Body of pancreas (tissue), 4 donors: ENCODE measurements around the gene PTPRJ. TPM values are rescaled to one million over a fixed set of nuclear protein-coding genes. Genes with fewer than 3 reads are reported as not detected.

Experiments
- ATAC-seq: fragments of 150-250 bp; one replicate; pipeline ENCODE4 v1.9.1; 2016
- DNase-seq, 4 donors: peaks; one replicate each; pipeline ENCODE4 v3.0.0-alpha.2; 2019
- H3K27ac ChIP-seq, 4 donors: fragments of 200-600 bp; sonication (generic); 1 replicate in 3 of 4; 2 replicates in 1 of 4; pipeline versions ENCODE4 v1.5.1 to v1.6.1; 2016 to 2019; ENCODE audit warnings: mild to moderate bottlenecking in 1 of 4, mixed read lengths in 1 of 4, moderate library complexity in 1 of 4
- H3K27me3 ChIP-seq, 2 donors: fragments of 200-600 bp; sonication (generic); one replicate each; pipeline ENCODE4 v1.6.0; 2016; ENCODE audit warnings: mild to moderate bottlenecking in 1 of 2
- H3K36me3 ChIP-seq, 2 donors: fragments of 200-600 bp; sonication (generic); replicated peaks in 1 of 2; 2 replicates each; pipeline ENCODE4 v1.5.1; 2016; ENCODE audit warnings: low read depth in 2 of 2; ENCODE audit not compliant: insufficient read depth in 1 of 2
- H3K4me1 ChIP-seq: fragments of 200-600 bp; sonication (generic); one replicate; pipeline ENCODE4 v1.6.0; 2016
- H3K4me3 ChIP-seq, 2 donors: fragments of 200-600 bp; sonication (generic); 1 replicate in 1 of 2; 2 replicates in 1 of 2; pipeline ENCODE4 v1.5.1; 2016 to 2019
- H3K9me3 ChIP-seq, 3 donors: fragments of 200-600 bp; sonication (generic); 1 replicate in 2 of 3; 2 replicates in 1 of 3; pipeline ENCODE4 v1.5.1; 2016
- CTCF ChIP-seq, 7 experiments: fragments of 450-650 bp in 4 of 7; fragments of 200-600 bp in 3 of 7; sonication (generic) in 3 of 7; IDR thresholded peaks; one replicate each; pipeline ENCODE4 v1.5.1; 2016 to 2019; ENCODE audit warnings: antibody characterized with exemption in 7 of 7
- POLR2A ChIP-seq, 3 donors: fragments of 450-650 bp; IDR thresholded peaks; one replicate each; pipeline ENCODE4 v1.6.1; 2016; ENCODE audit warnings: antibody characterized with exemption in 3 of 3, mild to moderate bottlenecking in 2 of 3
- WGBS, 2 donors: methylation state at CpG; one replicate each; pipeline ENCODE4 v1.1.5; 2017; 5-methylcytosine and 5-hydroxymethylcytosine counted together
- intact Hi-C: fragments of 100-400 bp; cut with DNase I; formaldehyde crosslinking; loops from one replicate; pipeline ENCODE4 v1.15.1; 2023
- total RNA-seq, 2 donors: library from RNA; depleted of rRNA; stranded (reverse); fragments of >200 nt; gene quantifications; one replicate each; pipeline ENCODE4 v1.1.0, GENCODE V29; 2016

Gene PTPRJ
- total RNA-seq, 2 donors from 2014 or later = 10.9 to 17.1 TPM

DNA sequence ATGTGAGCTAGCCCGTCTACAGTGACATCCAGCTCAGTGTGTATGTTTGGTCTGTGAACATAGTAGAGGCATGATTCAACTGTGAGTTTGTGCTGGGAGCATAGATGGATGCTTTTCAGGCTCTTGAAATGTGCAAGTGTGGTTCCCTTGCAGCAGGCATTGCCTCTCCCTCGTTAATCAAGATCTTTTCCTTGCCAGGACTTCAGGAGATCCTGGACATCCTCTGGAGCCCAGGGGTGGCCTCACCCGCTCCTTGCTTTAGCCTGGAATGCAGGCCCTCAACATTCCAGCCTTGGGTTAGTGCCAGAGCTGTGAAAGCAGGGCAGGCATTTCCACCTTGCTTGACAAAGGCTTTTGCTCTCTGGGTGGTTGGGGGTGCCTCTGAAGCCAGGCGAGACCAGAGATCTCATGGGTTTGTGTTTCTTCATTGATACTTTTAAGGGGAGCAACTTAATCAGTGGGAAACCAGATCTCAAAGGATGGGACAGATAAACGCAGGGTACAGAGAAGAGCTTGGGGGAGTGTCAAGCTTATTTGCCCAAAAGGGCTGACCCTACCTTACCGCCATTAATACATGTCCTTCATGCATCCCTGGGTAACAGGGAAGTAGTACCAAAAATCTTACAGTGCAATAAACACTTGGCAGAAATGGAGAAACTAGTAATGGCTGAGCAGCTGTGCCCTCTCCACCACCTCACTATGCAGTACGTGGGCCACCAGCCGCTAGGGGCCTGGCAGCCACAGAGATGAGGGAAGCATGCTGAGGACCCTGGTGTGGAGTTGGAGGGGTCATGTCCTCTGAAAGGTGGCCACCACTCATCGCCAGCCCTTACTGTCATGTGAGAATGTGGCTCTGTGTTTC, 72.1 kb downstream of the PTPRJ start:
- DNase-seq = peak; percentile 60 to 80 (median 67)
- 70 to 75% methylated on average over 6 to 9 of the region's 9 CpGs for WGBS, 2 donors

DNA sequence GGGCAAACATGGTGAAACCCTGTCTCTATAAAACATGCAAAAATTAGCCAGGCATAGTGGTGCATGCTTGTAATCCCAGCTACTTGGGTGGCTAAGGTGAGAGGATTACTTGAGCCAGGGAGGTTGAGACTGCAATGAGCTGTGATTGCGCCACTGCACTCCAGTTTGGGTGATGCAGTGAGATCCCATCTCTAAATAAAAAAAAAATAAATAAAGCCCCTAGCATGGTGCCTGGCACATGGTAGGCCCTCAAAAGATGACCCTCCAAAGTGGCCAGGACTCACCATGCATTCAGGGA, 74.6 kb downstream of the PTPRJ start:
- WGBS, 2 donors = 94 to 100% methylated on average over 1 of the region's 1 CpG
- DNase-seq (no peak), ATAC-seq (no peak)
- TF ChIP-seq POLR2A (IDR thresholded peaks at IDR 0.05) (no peak), CTCF (IDR thresholded peaks at IDR 0.05) (no peak)
- Histone ChIP-seq H3K27me3 (no peaks in the 10 kb centered on the region), H3K9me3 (no peaks in the 10 kb centered on the region), H3K4me3 (no peak overlapping the region), H3K27ac (peak overlapping the region in 2 of 4 donors; percentile 62 to 67), H3K4me1 (peaks cover 35% of the 10 kb centered on the region), H3K36me3 (no peaks in the 10 kb centered on the region)
- intact Hi-C loops = no loop called here

More for the DNA sequence above, 72.1 kb downstream of the PTPRJ start:
- intact Hi-C loops = no loop called here
- Histone ChIP-seq H3K4me1 (peaks cover 35% of the 10 kb centered on the region), H3K9me3 (no peaks in the 10 kb centered on the region), H3K4me3 (no peak overlapping the region), H3K27ac (peak overlapping the region in 3 of 4 donors; percentile 60 to 70 (median 66)), H3K27me3 (no peaks in the 10 kb centered on the region), H3K36me3 (no peaks in the 10 kb centered on the region)
- peak; percentile 78 for ATAC-seq
- no peak for TF ChIP-seq CTCF (IDR thresholded peaks at IDR 0.05)
- TF ChIP-seq POLR2A (IDR thresholded peaks at IDR 0.05) = no peak

DNA sequence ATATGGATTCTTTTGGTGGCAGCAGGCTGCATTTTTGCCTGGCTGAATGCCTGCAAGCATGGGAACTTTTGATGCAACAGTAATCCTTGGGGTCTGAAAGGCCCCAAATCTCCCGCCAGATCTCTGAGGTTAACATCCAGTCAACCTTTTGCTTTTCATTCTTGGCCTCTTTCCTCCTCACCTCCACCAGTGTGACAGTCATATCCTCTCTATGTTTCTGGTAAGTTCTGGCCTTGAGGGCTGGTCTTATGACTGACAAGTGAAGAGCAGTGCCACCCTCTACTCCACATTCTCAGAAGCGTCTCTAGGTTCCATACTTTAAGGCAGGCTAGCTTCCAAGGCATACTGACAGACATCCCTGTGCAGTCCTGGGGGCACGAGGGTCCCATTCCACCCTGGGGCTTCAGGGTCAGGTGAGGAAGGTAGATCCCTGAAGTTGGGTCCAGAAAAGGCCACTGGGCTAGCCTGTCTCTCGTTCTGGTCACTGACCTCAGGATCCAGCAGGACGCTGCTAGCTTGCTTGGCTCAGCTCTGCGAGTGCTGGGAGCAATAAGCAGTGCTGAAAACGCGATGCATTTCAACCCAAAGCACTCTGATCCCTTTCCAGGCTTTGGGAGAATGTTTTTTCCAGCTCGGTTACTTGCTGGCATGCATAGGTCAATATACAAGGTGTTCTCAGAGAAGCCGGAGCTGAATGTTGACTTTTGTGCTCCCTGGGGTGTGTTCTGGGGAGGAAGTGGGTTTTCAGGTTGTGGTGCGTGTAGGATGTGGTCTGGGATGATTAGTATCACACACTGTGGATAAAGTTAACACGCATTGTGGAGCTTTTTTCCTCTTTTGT, 75.2 kb downstream of the PTPRJ start:
- DNase-seq = peak in 3 of 4 donors; percentile 25 to 54 (median 38)
- no peaks in the 10 kb centered on the region for H3K9me3 ChIP-seq
- peaks cover 31% of the 10 kb centered on the region for H3K4me1 ChIP-seq
- H3K36me3 ChIP-seq = no peaks in the 10 kb centered on the region
- H3K4me3 ChIP-seq = no peak overlapping the region
- no peak for TF ChIP-seq CTCF (IDR thresholded peaks at IDR 0.05)
- no peak for TF ChIP-seq POLR2A (IDR thresholded peaks at IDR 0.05)
- H3K27me3 ChIP-seq = no peaks in the 10 kb centered on the region
- 44 to 60% methylated on average over 10 to 12 of the region's 12 CpGs for WGBS, 2 donors
- peak overlapping the region; percentile 15 to 67 (median 46) for H3K27ac ChIP-seq
- ATAC-seq = peak; percentile 45
- intact Hi-C loops = no loop called here

DNA sequence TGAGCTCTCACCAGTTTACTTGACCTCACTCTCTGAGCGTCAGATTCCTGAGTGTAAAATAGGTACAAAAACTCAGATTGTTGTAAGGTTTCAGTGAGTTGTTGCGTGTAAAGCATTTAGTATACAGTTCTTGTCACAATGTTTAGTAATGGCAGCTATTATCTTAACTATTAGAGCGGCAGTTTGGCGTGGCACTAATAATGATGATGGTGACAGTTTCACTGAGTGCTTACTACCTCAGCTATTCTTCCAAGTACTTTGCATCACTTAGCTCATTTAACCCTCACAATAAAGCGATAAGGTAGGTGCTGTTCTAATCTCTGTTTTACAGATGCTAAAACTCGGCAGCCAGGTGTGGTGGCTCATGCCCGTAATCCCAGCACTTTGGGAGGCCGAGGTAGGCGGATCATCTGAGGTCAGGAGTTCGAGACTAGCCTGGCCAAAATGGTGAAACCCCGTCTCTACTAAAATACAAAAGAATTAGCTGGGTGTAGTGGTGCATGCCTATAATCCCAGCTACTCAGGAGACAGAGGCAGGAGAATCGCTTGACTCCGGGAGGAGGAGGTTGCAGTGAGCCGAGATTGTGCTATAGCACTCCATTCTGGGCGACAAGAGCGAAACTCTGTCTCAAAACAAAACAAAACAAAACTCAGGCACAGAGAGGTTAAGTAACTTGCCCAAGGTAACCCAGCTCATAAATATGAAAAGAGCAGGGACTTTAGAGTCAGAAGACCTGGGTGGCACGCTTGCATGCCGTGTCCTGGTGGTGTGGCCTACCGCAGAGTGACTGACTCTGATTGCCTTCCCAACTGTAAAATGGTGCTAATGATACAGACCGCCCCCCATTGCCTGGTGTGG, 76.2 kb downstream of the PTPRJ start:
- no peaks in the 10 kb centered on the region for H3K27me3 ChIP-seq
- H3K9me3 ChIP-seq = no peaks in the 10 kb centered on the region
- H3K4me3 ChIP-seq = no peak overlapping the region
- no peaks in the 10 kb centered on the region for H3K36me3 ChIP-seq
- TF ChIP-seq CTCF (IDR thresholded peaks at IDR 0.05) = no peak
- TF ChIP-seq POLR2A (IDR thresholded peaks at IDR 0.05) = no peak
- 91 to 93% methylated on average over 18 to 20 of the region's 20 CpGs for WGBS, 2 donors
- H3K27ac ChIP-seq = peak overlapping the region in 3 of 4 donors; percentile 15 to 67 (median 62)
- intact Hi-C loops = no loop called here
- peaks cover 29% of the 10 kb centered on the region for H3K4me1 ChIP-seq
- no peak for DNase-seq
- ATAC-seq = no peak
